ENCODE data around the gene CASQ1.

Gene CASQ1

DNA sequence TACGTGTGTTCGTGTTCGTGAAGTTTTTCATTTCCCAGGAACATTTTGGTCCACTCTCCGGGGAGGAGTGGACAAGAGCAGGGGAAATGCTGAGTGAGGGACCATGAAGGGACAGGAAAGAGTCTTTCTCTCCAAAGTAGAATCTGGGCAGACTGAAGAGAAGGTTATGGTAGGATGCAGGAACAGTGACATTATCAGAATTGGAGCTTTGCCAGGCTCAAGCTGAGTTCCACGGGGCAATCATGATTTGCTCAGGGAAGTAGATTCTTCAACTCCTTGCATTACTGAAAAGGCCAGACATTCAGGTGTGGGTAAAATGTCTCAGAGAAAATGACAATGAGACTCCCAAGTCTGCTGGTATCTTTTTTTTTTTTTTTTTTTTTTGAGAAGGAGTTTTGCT lies 22.4 kb upstream of the CASQ1 start:
- in situ Hi-C loops (cut with MboI; ENCODE audit: low sequenced_read_pairs) = no loop called here

DNA sequence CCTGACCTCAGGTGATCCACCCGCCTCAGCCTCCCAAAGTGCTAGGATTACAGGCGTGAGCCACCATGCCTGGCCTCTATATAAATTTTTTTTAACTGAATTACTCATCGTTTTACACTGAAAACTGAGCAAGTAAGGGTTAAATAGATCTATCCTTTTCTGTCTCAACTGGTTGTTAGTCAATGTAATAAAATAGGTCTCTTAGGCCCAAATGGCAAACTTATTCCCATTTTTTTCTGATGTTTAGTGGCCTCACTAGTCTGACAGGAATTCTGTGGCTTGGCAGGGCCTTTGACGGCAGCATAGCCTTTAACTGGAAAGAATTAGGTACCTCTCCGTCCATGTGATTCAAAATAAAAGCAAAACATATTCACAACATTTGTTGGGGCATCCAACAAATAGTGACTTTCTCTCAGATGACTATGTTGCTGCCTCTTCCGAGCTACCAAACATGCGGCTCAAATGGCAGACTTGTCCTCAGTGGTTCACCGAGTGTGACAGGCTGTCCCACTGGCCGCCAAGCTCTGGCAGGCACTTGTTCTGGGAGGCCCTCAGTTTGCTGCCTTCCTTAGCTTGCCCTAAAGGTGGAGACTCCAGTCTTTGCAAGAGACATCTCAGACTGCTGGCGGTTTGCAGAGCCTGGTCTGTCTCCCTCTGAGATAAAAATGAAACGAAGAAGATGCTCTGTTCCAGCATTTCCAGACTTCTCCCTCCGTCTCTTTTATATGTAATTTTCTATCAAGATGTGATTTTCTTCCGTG lies 21.6 kb upstream of the CASQ1 start:
- in situ Hi-C loops (cut with MboI; ENCODE audit: low sequenced_read_pairs) = no loop called here

- in situ Hi-C loops (cut with MboI; ENCODE audit: low sequenced_read_pairs) = no loop called here
These were observed 20.6 kb upstream of the CASQ1 start for GRCh38 chr1:160169553-160170399.

DNA sequence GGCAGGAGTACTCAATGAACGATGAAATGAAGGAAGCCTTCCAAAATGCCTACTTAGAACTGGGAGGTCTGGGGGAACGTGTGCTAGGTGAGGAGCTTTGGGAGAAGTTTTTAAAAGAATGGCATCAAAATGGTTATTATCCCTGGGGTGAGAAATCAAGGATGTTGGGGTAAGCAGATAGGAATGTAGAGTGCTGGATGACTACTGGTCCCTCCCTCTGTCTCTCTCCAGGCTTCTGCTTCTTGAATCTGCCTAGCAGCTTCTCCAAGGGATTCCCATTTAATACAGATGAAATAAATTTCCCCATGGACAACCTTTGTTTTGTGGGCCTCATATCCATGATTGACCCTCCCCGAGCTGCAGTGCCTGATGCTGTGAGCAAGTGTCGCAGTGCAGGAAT lies 19.0 kb upstream of the CASQ1 start:
- in situ Hi-C loops (cut with MboI; ENCODE audit: low sequenced_read_pairs) = no loop called here

DNA sequence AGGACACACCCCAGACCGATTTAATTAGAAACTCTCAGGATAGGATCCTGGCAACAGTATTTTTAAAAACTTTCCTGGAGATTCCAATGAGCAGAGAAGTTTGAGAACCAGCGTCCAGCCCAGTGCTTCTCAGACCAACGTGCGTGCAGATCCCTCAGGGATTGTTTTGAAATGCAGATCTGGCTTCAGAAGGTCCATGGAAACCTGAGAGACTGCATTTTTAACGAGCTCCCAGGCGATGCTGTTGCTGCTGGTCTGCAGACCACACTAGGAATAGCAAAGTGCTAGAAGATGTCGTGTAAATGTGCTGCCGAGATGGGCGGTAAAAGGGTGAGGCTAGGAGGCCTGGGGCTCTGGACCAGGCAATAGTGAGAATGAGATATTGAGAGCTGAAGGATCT lies 18.4 kb upstream of the CASQ1 start:
- in situ Hi-C loops (cut with MboI; ENCODE audit: low sequenced_read_pairs) = no loop called here

GRCh38 chr1:160177231-160177630 lies 13.1 kb upstream of the CASQ1 start:
- in situ Hi-C loops (cut with MboI; ENCODE audit: low sequenced_read_pairs) = no loop called here

GRCh38 chr1:160177667-160178066 lies 12.7 kb upstream of the CASQ1 start:
- in situ Hi-C loops (cut with MboI; ENCODE audit: low sequenced_read_pairs) = no loop called here

DNA sequence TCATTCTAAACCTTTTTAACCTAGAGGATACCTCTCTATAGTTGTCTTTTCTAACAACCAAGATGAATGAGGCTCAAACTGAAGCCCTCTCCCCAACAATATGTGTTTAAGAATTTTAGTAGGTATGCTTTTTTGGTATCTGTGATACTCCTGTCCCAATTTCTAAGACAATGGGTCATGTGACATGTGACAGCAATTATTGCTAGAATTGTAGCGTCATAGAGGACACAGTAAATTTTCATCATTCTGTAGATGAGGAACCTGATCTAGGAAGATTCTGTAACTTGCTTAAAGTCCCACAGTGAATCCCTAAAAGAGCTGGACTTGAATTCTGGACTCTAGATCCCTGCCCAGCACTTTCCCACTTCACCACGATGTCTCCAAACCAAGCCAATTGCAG lies 11.6 kb upstream of the CASQ1 start:
- in situ Hi-C loops (cut with MboI; ENCODE audit: low sequenced_read_pairs) = no loop called here

- in situ Hi-C loops (cut with MboI; ENCODE audit: low sequenced_read_pairs) = no loop called here
These were observed 11.0 kb upstream of the CASQ1 start for GRCh38 chr1:160179336-160179735.

GRCh38 chr1:160186246-160186645 lies 4.1 kb upstream of the CASQ1 start:
- in situ Hi-C loops (cut with MboI; ENCODE audit: low sequenced_read_pairs) = no loop called here

DNA sequence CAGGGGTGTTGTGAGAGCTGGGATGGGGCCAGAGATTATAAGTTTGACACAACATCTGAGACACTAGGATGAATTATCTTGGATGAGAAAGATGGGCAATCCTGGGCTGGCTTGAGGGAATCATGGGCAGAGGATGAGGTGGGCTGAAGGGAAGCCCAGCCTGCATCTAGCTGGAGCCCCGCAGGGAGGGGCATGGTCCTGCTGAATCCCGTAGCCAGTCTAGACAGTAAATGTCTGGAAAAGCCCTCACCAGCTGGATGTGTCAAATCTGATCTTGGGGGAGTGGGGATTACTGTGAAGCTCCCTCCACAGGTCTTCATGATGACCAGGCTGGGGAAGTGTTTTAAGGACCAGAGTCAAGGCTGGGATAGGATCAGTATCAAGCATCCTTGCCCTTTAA lies 3.6 kb upstream of the CASQ1 start:
- in situ Hi-C loops (cut with MboI; ENCODE audit: low sequenced_read_pairs) = no loop called here

GRCh38 chr1:160187407-160187806 lies 3.0 kb upstream of the CASQ1 start:
- in situ Hi-C loops (cut with MboI; ENCODE audit: low sequenced_read_pairs) = no loop called here

GRCh38 chr1:160188341-160188740 lies 2.0 kb upstream of the CASQ1 start:
- in situ Hi-C loops (cut with MboI; ENCODE audit: low sequenced_read_pairs) = no loop called here

DNA sequence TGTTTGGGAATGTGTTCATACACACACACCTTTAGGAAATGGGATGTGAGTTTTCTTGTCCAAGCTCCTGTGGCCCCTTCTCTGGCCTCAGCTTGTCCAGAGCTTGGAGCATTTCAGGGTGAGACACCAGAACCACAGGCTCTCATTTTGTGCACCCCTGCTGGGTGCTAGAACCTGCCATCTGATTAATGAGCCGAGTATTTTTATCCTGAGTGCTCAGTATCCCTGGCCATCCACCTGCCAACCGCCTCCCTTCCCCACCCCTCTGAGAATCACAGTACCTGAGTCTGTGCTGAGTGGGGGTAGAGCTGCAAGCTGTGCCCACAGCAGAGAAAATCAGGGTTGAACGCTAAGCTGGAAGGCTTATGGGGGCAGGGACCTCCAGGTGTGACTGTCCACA lies 1.4 kb downstream of the CASQ1 start:
- in situ Hi-C loops (cut with MboI; ENCODE audit: low sequenced_read_pairs) = no loop called here

- in situ Hi-C loops (cut with MboI; ENCODE audit: low sequenced_read_pairs) = no loop called here
These were observed 1.9 kb downstream of the CASQ1 start for GRCh38 chr1:160192234-160192633.

- in situ Hi-C loops (cut with MboI; ENCODE audit: low sequenced_read_pairs) = no loop called here
These were observed 2.9 kb downstream of the CASQ1 start for GRCh38 chr1:160193091-160193819.

DNA sequence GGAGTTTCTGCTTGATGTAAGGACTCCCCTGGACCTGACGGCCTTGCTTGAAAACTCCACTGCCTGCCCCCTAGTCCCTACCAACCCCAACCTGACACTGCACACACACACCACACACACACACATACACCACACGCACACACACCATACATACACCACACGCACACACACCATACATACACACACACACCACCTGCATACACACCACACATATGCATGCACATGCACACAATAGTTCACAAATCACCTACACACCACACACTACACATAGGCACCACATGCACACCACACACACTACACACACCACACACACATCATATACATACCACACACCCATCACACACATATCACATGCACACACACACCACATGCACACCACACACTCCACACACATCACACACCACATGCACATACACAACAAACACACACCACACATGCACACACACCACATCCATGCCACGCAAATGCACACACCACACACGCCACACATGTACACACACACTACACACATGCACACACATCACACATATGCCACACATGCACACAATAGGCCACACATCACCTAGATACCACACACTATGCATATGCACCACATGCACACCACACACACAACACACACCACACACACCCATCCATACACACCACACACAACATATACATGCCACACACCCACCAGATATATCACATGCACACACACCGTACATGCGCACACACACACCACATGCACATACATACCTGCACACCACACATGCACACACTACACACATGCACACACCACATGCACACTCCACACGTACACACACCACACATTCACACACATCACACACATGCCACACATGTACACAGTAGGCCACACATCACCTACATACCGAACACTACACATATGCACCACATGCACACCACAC lies 3.7 kb downstream of the CASQ1 start:
- in situ Hi-C loops (cut with MboI; ENCODE audit: low sequenced_read_pairs) = no loop called here

GRCh38 chr1:160194737-160195059 lies 4.3 kb downstream of the CASQ1 start:
- in situ Hi-C loops (cut with MboI; ENCODE audit: low sequenced_read_pairs) = no loop called here

DNA sequence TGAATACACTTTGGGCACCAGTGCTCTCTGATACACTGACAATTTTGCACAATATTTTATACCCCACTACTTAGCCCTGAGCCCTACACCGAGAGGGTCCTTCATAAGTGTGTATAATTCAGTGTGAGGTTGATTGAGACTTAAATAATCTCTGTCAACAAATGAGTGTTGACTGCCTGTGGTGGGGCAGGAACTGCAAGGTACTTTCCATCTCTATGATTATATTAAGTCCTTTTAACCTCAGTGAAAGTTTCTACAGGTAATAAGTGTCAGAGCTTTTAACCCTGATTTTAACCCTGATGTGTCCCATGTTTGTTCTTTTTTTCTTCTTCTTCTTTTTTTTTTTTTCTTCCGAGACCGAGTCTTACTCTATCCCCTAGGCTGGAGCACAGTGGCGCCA lies 5.8 kb downstream of the CASQ1 start:
- in situ Hi-C loops (cut with MboI; ENCODE audit: low sequenced_read_pairs) = no loop called here

- in situ Hi-C loops (cut with MboI; ENCODE audit: low sequenced_read_pairs) = no loop called here
These were observed 6.9 kb downstream of the CASQ1 start for GRCh38 chr1:160197231-160197630.

DNA sequence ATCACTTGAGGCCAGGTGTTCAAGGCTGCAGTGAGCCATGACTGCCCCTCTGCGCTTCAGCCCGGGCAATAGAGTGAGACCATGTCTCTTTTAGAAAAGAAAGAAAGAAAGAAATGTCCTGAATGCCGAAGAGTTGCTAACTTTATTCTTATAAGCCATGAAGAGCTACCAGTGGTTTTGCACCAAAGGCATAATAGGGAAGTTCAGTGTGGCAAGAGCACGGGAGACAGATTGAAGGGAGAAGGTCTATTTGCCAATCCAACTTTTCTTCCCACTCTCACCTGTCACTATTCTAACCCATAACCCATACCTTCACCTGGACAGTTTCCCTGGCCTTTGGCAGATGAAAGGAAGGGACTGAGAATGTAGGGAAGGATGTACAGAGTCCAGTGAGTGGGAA lies 10.4 kb downstream of the CASQ1 start:
- in situ Hi-C loops (cut with MboI; ENCODE audit: low sequenced_read_pairs) = no loop called here

All from HL-60/S4 treated with retinoic acid at 250 ng/mL for 4 days and 3 days (cell line).